Hematopoietic multipotent progenitor cell treated with erythropoietin and hydrocortisone succinate and interleukin-3 and kit ligand, for 15 days (in vitro differentiated cells): ENCODE data around the gene ZBTB43.
"Not testable (repeated sequence)": the region's sequence is repeated elsewhere in the genome, so short reads cannot be mapped to it uniquely, and the experiment has no call there.

Experiments used
- DNase-seq: peaks from one replicate; pipeline ENCODE4 v3.0.0-alpha.2; 2015; ENCODE audit warnings: low spot score

Gene ZBTB43, protein sequence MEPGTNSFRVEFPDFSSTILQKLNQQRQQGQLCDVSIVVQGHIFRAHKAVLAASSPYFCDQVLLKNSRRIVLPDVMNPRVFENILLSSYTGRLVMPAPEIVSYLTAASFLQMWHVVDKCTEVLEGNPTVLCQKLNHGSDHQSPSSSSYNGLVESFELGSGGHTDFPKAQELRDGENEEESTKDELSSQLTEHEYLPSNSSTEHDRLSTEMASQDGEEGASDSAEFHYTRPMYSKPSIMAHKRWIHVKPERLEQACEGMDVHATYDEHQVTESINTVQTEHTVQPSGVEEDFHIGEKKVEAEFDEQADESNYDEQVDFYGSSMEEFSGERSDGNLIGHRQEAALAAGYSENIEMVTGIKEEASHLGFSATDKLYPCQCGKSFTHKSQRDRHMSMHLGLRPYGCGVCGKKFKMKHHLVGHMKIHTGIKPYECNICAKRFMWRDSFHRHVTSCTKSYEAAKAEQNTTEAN

GRCh38 chr9:126804696-126805553 lies at the start of gene ZBTB43:
TSS of gene ZBTB43 (plus strand) at chr9:126805040. CDS start at chr9:126832510, 27,470 bp downstream.
- DNase-seq = peak; percentile 98

GRCh38 chr9:126755317-126755875 lies 49.4 kb upstream of the ZBTB43 start:
- DNase-seq = no peak

DNA sequence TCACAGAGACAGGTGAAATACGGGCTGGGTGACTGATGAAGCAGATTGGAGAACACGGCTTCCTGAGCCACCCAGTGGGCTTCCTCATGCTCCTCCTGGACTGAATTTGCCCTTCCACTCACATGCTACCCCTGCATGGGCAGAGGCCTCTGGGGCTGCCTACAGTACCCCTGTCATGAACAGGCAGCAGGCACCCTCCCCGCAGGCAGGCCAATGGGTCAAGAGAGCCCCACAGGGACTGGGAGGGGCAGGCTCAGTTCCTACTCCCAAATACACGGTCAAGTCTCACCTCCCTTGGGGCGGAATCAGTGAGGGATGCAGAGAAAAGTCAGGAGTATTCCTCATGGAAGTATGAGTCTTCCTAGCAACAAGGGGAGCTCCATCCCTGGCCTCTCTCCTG lies 48.6 kb upstream of the ZBTB43 start:
- DNase-seq = no peak

DNA sequence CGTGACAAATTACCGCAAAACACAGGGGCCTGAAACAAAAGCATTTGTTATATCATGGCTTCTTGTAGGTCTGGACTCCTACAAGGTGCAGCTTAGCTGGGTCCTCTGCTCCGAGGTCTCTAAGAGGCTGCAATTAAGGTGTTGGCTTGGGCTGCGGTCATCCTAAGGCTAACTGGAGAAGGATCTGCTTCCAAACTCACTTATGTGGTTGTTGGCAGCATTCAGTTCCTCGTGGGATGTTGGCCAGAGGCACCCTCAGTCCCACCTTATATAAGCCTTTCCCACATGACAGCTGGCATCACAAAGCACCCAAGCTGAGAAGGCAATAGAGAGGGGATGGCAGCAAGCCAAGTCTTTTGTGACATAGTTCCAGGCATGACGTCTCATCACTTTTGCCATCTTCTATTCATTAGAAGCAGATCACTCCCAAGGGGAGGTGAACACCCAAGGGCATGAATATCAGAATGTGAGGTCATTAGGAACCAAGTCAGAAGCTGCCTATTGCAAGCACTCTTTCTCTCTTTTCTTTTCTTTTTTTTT lies 47.9 kb upstream of the ZBTB43 start:
- no peak for DNase-seq

GRCh38 chr9:126758916-126759585 lies 45.8 kb upstream of the ZBTB43 start:
- no peak for DNase-seq

GRCh38 chr9:126761274-126761673 lies 43.6 kb upstream of the ZBTB43 start:
- DNase-seq = no peak

- no peak for DNase-seq
Measured at GRCh38 chr9:126763130-126763764, 41.6 kb upstream of the ZBTB43 start.

DNA sequence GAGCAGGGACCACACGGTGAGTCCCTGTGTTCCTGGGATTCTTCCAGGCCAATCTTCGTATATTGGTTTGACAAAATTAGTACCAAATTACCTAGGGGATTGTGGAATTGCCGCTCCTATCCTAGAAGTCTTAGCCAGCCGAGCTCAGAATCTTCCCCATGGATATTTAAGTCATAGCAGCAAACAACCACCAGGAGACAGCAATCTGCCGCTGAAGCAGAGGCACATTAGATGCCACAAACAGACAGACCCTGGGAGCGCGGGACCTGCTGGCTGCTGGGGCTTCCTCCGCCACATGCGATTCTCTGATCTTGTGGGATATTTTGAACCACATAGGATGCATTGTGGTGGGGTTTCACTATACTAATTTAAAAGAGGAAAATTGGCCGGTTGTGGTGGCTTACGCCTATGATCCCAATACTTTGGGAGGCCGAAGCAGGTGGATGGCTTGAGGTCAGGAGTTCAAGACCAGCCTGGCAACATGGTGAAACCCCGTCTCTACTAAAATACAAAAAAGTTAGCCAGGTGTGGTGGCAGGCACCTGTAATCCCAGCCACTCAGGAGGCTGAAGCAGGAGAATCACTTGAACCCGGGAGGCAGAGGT lies 31.7 kb upstream of the ZBTB43 start:
- DNase-seq = no peak

GRCh38 chr9:126775926-126776325 lies 28.9 kb upstream of the ZBTB43 start:
- no peak for DNase-seq

GRCh38 chr9:126777733-126778132 lies 27.1 kb upstream of the ZBTB43 start:
- no peak for DNase-seq

DNA sequence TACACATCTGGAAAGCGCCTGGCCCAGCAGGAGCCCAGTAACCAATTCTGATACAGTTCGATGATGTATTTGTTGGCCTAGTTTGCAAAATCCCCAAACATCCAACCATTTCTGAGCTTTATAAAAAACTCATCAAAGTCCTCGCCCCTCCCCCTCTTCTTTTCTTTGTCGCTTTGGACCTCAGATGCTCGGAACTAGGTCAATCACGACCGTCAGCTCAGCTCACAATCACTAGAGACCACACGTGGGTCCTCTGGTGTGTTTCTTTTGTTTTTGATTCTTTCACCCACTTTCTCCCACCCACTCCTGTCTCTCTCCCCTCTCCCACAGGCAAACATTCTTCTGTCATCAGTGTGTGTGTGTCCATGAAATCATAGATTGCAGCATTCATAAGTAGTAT lies 26.7 kb upstream of the ZBTB43 start:
- DNase-seq = no peak

DNA sequence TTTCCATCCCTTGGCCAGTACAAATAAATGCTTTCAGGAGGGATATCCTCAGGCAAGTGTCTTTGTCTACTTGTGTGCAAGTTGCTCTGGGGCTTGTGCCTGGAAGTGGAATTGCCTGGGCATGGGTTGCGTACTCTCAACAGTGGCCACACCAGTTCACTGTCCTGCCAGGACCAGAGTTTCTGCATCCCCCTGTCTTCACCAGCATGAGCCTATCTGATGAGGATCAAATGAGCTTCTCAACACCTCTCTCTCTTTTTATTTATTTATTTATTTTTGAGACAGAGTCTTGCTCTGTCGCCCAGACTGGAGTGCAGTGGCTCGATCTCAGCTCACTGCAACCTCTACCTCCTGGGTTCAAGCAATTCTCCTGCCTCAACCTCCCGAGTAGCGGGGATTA lies 26.1 kb upstream of the ZBTB43 start:
- not testable (repeated sequence) for DNase-seq

DNA sequence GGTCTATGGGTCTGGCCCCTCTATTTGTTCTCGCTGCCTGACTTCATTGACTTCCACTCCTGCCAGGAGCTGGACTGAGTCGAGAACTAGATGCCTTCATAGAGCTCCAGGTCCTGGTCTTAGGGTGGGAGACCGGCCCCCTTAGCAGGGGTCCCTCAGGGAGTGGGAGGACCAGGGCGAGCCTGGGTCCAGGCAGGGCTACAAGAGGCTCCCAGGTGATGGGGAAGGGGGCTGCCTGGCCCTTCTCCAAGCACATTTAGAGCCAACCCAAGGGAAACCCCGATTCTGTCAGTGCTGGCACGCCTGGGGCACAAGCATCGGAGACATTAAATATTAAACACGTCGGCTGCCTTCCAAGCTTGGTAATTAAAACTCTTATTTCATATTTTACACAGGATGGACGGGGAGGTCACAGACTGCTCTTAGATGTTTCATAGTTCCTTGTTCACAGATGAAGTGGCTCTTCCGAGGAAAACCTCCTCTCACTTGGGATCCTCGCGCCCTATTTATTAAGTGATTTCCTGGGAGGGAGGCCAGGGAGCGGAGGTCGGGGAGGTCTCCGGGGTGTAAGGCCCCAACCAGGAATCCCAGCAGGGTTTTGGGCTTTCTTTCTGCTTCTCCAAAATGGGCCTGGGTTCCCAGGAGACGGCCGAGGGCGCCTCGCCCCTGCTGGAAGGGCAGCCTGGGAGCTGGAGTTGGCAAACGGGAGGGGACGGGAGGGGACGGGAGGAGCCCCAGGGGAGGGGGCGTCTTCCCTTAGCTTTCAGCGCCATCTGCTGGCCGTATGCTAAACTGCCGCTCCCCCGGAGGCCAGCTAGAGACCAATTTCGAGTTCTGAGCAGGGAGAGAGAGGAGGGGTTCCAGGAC lies 23.4 kb upstream of the ZBTB43 start:
- DNase-seq = peak; percentile 63

- DNase-seq = no peak
Measured at GRCh38 chr9:126782053-126782388, 22.8 kb upstream of the ZBTB43 start.

DNA sequence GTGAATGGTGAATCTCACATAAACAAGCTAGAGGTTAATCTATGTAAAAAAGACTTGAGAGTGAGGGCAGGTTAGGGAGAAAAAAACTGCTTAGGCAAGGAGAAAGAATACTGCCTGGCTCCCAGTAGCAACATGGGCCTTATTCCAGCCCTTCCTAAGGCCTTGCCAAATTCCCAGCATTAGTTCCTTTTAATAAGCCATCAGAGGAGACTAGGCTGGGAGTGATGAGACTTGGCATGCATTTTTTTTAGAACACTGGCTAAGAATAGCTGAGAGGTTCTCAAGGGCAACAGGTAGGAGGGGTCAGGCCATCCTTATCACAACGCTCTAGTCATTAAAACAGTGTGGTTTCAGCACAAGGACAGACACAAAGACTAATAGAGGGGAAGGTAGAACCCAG lies 20.9 kb upstream of the ZBTB43 start:
- no peak for DNase-seq

- DNase-seq = no peak
Measured at GRCh38 chr9:126784401-126784800, 20.4 kb upstream of the ZBTB43 start.

DNA sequence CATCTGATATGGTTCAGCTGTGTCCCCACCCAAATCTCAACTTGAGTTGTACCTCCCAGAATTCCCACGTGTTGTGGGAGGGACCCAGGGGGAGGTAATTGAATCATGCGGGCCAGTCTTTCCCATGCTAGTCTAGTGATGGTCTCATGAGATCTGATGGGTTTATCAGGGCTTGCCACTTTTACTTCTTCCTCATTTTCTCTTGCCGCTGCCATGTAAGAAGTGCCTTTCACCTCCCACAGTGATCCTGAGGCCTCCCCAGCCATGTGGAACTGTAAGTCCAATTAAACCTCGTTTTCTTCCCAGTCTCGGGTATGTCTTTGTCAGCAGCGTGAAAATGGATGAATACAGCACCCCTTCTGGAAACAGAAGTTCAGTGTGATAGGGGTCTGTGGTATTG lies 20.0 kb upstream of the ZBTB43 start:
- DNase-seq = not testable (repeated sequence)

- DNase-seq = no peak
Measured at GRCh38 chr9:126788046-126788445, 16.8 kb upstream of the ZBTB43 start.

GRCh38 chr9:126788634-126789349 lies 16.0 kb upstream of the ZBTB43 start:
- DNase-seq = no peak
